OCI-LY1 (cell line): ENCODE data around the gene TBCE.

Source experiments
- CTCF ChIP-seq: fragments of 200-600 bp; sonication (generic), shearing (Covaris generic); IDR thresholded peaks from 2 replicates; pipeline ENCODE4 v1.5.1; 2017; ENCODE audit warnings: mild to moderate bottlenecking, antibody characterized with exemption, low read length, moderate library complexity, mixed read lengths
- EZH2 ChIP-seq: fragments of 200-600 bp; sonication (generic), shearing (Covaris generic); IDR thresholded peaks from 2 replicates; pipeline ENCODE4 v1.8.0; 2017; ENCODE audit warnings: borderline replicate concordance, mixed run types, mild to moderate bottlenecking, antibody characterized with exemption, low read length, moderate library complexity, mixed read lengths

GRCh38 chr1:235358899-235359298 is 8.3 kb upstream of the TBCE start:
- TF ChIP-seq EZH2 (no peak), CTCF (no peak)
